HepG2 (cell line): Measurements from ENCODE around the gene PIAS1. TPM values are rescaled to one million over a fixed set of nuclear protein-coding genes. Genes with fewer than 3 reads are reported as not detected.

Experiments
- GABPB1 ChIP-seq: IDR thresholded peaks from 2 replicates; pipeline ENCODE4 v1.6.1; 2016; ENCODE audit warnings: mild to moderate bottlenecking, missing genetic modification reagents, moderate library complexity, missing compliant biosample characterization
- JUNB ChIP-seq: sonication (generic); formaldehyde crosslinking; IDR thresholded peaks from 2 replicates; pipeline ENCODE4 v1.8.0; 2022; ENCODE audit warnings: missing genetic modification reagents, mild to moderate bottlenecking, borderline replicate concordance
- MIER3 ChIP-seq: IDR thresholded peaks from 2 replicates; pipeline ENCODE4 v1.6.1; 2016; ENCODE audit warnings: missing compliant biosample characterization, borderline replicate concordance
- MXI1 ChIP-seq: IDR thresholded peaks from 3 replicates; pipeline ENCODE4 v1.6.1; 2012; ENCODE audit warnings: low read depth, low read length, inconsistent platforms, borderline replicate concordance
- NFRKB ChIP-seq: fragments of 450-650 bp; IDR thresholded peaks from 2 replicates; pipeline ENCODE4 v1.6.1; 2017
- POLR2A ChIP-seq, 2 experiments: IDR thresholded peaks; 2 replicates each; pipeline ENCODE4 v1.6.1; 2011; ENCODE audit warnings: low read depth in 2 of 2, low read length in 2 of 2, mild to moderate bottlenecking in 1 of 2, moderate library complexity in 1 of 2; ENCODE audit not compliant: insufficient read depth in 1 of 2
- RAD21 ChIP-seq: fragments of 450-650 bp; formaldehyde crosslinking; IDR thresholded peaks from 2 replicates; pipeline ENCODE4 v1.5.0; 2020; ENCODE audit warnings: mild to moderate bottlenecking
- REXO4 ChIP-seq: sonication (generic); formaldehyde crosslinking; IDR thresholded peaks from 2 replicates; pipeline ENCODE4 v1.8.0; 2022; ENCODE audit warnings: missing genetic modification reagents, mild to moderate bottlenecking, borderline replicate concordance
- TCF7 ChIP-seq: sonication (generic); IDR thresholded peaks from 2 replicates; pipeline ENCODE4 v1.6.1; 2016; ENCODE audit warnings: antibody characterized with exemption, low read depth
- ZBTB7B ChIP-seq: sonication (generic); formaldehyde crosslinking; IDR thresholded peaks from 2 replicates; pipeline ENCODE4 v1.4.0; 2020; ENCODE audit warnings: missing genetic modification reagents
- ZFP62 ChIP-seq: sonication (generic); formaldehyde crosslinking; IDR thresholded peaks from 2 replicates; pipeline ENCODE4 v1.4.0; 2020; ENCODE audit warnings: missing genetic modification reagents
- ZNF224 ChIP-seq: sonication (generic); formaldehyde crosslinking; IDR thresholded peaks from 2 replicates; pipeline ENCODE4 v1.5.0; 2020; ENCODE audit warnings: mild to moderate bottlenecking, missing genetic modification reagents
- ZNF329 ChIP-seq: sonication (generic); formaldehyde crosslinking; IDR thresholded peaks from 2 replicates; pipeline ENCODE4 v1.9.0; 2021; ENCODE audit warnings: low read depth, mild to moderate bottlenecking, missing genetic modification reagents
- ZNF629 ChIP-seq: sonication (generic); formaldehyde crosslinking; conservative IDR thresholded peaks from 2 replicates; pipeline ENCODE4 v1.5.0; 2020; ENCODE audit warnings: missing genetic modification reagents
- ZNF746 ChIP-seq: sonication (generic); formaldehyde crosslinking; IDR thresholded peaks from 2 replicates; pipeline ENCODE4 v1.8.0; 2022; ENCODE audit warnings: mild to moderate bottlenecking, missing genetic modification reagents
- ZSCAN25 ChIP-seq: sonication (generic); formaldehyde crosslinking; IDR thresholded peaks from 2 replicates; pipeline ENCODE4 v1.8.0; 2022; ENCODE audit warnings: mild to moderate bottlenecking, missing genetic modification reagents
- polyA plus RNA-seq, 8 experiments: library from polyadenylated mRNA; depleted of rRNA in 3 of 8; stranded (reverse) in 7 of 8; unstranded in 1 of 8; fragments of >200 nt; fragmentation: Illumina TruSeq in 4 of 8; extraction: Trizol in 4 of 8; gene quantifications; 2 replicates each; pipeline versions ENCODE4 v1.2.1 to v1.2.3, GENCODE V29; 2011 to 2016; ENCODE audit warnings: low read depth in 4 of 8, missing spikeins in 1 of 8, mixed read lengths in 1 of 8; ENCODE audit not compliant: insufficient read depth in 1 of 8
- total RNA-seq, 5 experiments: library from RNA; depleted of rRNA; stranded (reverse); fragments of >200 nt; fragmentation: Illumina TruSeq; extraction: Trizol; gene quantifications; 2 replicates each; pipeline ENCODE4 v1.2.3, GENCODE V29; 2016; ENCODE audit warnings: low read depth in 1 of 5
- TF ChIP-seq, protein P1 (sequence below): sonication (generic); formaldehyde crosslinking; IDR thresholded peaks from 2 replicates; pipeline ENCODE4 v1.4.0; 2020; ENCODE audit warnings: mild to moderate bottlenecking, missing genetic modification reagents
- TF ChIP-seq, protein P2 (sequence below): IDR thresholded peaks from 2 replicates; pipeline ENCODE4 v1.6.1; 2012; ENCODE audit warnings: low read depth, low read length, improper control_type of control experiment
- TF ChIP-seq, protein P3 (sequence below): sonication (generic); formaldehyde crosslinking; IDR thresholded peaks from 2 replicates; pipeline ENCODE4 v1.9.0; 2021; ENCODE audit warnings: missing genetic modification reagents, borderline replicate concordance
- TF ChIP-seq, protein P4 (sequence below): sonication (generic); formaldehyde crosslinking; IDR thresholded peaks from 2 replicates; pipeline ENCODE4 v1.8.1; 2023; ENCODE audit warnings: mild to moderate bottlenecking, missing genetic modification reagents, borderline replicate concordance
- TF ChIP-seq, protein P5 (sequence below): sonication (generic); formaldehyde crosslinking; IDR thresholded peaks from 2 replicates; pipeline ENCODE4 v1.5.0; 2020; ENCODE audit warnings: missing genetic modification reagents

PIAS1 gene
- total and polyA plus RNA-seq, 2 of the 13 experiments (the other 11 are each of a cell fraction or from before 2014, with no cell fraction given): 20.7 to 33.7 TPM

DNA sequence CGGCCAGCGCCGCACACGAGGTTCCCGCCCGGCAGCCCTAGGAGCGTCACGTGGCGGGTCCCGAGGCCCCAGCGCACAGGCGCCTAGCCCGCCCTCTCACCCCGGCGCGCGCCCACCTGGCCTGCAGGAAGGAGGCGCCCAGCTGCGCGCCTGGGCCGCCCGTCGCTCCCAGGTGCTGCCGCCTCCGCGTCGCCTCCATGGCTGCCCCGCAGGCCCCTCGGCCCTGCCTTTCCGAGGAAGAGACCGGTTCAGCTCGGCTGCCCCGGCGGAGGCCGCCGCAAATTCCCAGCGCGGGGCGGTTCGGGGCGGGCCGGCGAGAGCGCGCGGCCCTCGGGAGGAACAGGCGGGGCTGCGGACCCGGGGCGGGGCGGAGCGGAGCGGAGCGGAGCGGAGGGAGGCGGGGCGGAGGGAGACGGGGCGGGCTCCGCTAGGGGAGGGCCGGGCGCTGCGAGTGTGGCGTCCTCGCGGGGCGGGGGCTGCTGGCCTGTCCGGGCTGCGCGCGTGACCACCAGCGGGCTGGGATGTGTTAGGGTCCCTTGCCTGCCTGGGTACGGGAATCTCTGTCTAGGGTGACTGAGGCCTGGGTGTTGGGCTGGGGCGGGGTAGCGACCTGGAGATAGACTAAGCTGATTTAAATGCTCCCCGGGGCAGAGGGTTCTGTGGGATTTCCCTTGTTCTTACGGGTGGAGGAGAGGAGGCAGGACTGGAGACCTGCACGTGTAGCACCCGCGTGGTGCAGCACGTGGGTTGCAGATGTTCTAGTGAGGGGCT is 175.5 kb downstream of the PIAS1 start, which contains the start of gene CLN6 (continued):
- TF ChIP-seq, protein P1, sequence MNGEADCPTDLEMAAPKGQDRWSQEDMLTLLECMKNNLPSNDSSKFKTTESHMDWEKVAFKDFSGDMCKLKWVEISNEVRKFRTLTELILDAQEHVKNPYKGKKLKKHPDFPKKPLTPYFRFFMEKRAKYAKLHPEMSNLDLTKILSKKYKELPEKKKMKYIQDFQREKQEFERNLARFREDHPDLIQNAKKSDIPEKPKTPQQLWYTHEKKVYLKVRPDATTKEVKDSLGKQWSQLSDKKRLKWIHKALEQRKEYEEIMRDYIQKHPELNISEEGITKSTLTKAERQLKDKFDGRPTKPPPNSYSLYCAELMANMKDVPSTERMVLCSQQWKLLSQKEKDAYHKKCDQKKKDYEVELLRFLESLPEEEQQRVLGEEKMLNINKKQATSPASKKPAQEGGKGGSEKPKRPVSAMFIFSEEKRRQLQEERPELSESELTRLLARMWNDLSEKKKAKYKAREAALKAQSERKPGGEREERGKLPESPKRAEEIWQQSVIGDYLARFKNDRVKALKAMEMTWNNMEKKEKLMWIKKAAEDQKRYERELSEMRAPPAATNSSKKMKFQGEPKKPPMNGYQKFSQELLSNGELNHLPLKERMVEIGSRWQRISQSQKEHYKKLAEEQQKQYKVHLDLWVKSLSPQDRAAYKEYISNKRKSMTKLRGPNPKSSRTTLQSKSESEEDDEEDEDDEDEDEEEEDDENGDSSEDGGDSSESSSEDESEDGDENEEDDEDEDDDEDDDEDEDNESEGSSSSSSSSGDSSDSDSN (CRISPR knock-in tag): no peak; the same call in 1 of the 2 replicates
- TF ChIP-seq GABPB1 (CRISPR knock-in tag) (peak; percentile 67), RAD21 (peak; percentile 42; the same call in 1 of the 2 replicates), MXI1 (peak; percentile 71; the same call in 1 of the 3 replicates), ZBTB7B (CRISPR knock-in tag) (0 out of 2 replicates have a peak, but pooled peaks have one; percentile 16), ZNF746 (CRISPR knock-in tag) (peak; percentile 21; the same call in 1 of the 2 replicates), NFRKB (no peak), POLR2A (IDR thresholded peaks at IDR 0.05; ENCODE audit: insufficient read depth in 1 of 2, low read depth in 2 of 2, low read length in 2 of 2) (peak; percentile 61 to 70; a peak in 3 of 4 replicates), ZFP62 (CRISPR knock-in tag) (no peak), JUNB (CRISPR knock-in tag) (no peak), TCF7 (no peak), MIER3 (CRISPR knock-in tag) (no peak), ZNF629 (CRISPR knock-in tag) (peak; percentile 33; the same call in 1 of the 2 replicates), ZNF224 (CRISPR knock-in tag) (no peak), ZNF329 (0 out of 2 replicates have a peak, but pooled peaks have one; percentile 20), ZSCAN25 (CRISPR knock-in tag) (peak; percentile 52; the same call in 1 of the 2 replicates), REXO4 (peak; percentile 33; the same call in 1 of the 2 replicates)
- TF ChIP-seq, protein P2, sequence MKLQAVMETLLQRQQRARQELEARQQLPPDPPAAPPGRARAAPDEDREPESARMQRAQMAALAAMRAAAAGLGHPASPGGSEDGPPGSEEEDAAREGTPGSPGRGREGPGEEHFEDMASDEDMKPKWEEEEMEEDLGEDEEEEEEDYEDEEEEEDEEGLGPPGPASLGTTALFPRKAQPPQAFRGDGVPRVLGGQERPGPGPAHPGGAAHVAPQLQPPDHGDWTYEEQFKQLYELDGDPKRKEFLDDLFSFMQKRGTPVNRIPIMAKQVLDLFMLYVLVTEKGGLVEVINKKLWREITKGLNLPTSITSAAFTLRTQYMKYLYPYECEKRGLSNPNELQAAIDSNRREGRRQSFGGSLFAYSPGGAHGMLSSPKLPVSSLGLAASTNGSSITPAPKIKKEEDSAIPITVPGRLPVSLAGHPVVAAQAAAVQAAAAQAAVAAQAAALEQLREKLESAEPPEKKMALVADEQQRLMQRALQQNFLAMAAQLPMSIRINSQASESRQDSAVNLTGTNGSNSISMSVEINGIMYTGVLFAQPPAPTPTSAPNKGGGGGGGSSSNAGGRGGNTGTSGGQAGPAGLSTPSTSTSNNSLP: no peak
- TF ChIP-seq, protein P3, sequence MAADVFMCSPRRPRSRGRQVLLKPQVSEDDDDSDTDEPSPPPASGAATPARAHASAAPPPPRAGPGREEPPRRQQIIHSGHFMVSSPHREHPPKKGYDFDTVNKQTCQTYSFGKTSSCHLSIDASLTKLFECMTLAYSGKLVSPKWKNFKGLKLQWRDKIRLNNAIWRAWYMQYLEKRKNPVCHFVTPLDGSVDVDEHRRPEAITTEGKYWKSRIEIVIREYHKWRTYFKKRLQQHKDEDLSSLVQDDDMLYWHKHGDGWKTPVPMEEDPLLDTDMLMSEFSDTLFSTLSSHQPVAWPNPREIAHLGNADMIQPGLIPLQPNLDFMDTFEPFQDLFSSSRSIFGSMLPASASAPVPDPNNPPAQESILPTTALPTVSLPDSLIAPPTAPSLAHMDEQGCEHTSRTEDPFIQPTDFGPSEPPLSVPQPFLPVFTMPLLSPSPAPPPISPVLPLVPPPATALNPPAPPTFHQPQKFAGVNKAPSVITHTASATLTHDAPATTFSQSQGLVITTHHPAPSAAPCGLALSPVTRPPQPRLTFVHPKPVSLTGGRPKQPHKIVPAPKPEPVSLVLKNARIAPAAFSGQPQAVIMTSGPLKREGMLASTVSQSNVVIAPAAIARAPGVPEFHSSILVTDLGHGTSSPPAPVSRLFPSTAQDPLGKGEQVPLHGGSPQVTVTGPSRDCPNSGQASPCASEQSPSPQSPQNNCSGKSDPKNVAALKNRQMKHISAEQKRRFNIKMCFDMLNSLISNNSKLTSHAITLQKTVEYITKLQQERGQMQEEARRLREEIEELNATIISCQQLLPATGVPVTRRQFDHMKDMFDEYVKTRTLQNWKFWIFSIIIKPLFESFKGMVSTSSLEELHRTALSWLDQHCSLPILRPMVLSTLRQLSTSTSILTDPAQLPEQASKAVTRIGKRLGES (CRISPR knock-in tag): peak; percentile 91
- TF ChIP-seq, protein P4, sequence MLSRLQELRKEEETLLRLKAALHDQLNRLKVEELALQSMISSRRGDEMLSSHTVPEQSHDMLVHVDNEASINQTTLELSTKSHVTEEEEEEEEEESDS: peak; percentile 62; the same call in 1 of the 2 replicates
- TF ChIP-seq, protein P5, sequence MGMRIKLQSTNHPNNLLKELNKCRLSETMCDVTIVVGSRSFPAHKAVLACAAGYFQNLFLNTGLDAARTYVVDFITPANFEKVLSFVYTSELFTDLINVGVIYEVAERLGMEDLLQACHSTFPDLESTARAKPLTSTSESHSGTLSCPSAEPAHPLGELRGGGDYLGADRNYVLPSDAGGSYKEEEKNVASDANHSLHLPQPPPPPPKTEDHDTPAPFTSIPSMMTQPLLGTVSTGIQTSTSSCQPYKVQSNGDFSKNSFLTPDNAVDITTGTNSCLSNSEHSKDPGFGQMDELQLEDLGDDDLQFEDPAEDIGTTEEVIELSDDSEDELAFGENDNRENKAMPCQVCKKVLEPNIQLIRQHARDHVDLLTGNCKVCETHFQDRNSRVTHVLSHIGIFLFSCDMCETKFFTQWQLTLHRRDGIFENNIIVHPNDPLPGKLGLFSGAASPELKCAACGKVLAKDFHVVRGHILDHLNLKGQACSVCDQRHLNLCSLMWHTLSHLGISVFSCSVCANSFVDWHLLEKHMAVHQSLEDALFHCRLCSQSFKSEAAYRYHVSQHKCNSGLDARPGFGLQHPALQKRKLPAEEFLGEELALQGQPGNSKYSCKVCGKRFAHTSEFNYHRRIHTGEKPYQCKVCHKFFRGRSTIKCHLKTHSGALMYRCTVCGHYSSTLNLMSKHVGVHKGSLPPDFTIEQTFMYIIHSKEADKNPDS (CRISPR knock-in tag): 0 out of 2 replicates have a peak, but pooled peaks have one; percentile 3
